HEK293 (cell line): ENCODE measurements around the gene NMRK2.
"Not testable (repeated sequence)": the region's sequence is repeated elsewhere in the genome, so short reads cannot be mapped to it uniquely, and the experiment has no call there.

ENCODE experiments used
- CTCF ChIA-PET: fragments of 350-600 bp; formaldehyde crosslinking; extraction: SDS; loops from one replicate; lab custom pipeline; 2021; ENCODE audit warnings: antibody characterized with exemption; lab: Yijun Ruan, JAX
- POLR2A ChIA-PET: fragments of 300-600 bp; formaldehyde crosslinking; extraction: SDS; loops from one replicate; lab custom pipeline; 2020; ENCODE audit warnings: antibody characterized with exemption, inconsistent platforms; lab: Yijun Ruan, JAX
- H3K27ac ChIP-seq: fragments of 200-500 bp; sonication (Bioruptor generic); 2 replicates; pipeline ENCODE4 v1.5.1; 2014; ENCODE audit warnings: low read depth, low read length, control low read depth, inconsistent platforms; ENCODE audit errors: extremely low read depth
- H3K36me3 ChIP-seq, 2 experiments: fragments of 200-500 bp in 1 of 2; sonication (Bioruptor generic) in 1 of 2; 1 replicate in 1 of 2; 2 replicates in 1 of 2; pipeline ENCODE4 v1.5.1; 2014 to 2017; ENCODE audit warnings: inconsistent platforms in 2 of 2, low read length in 2 of 2; ENCODE audit not compliant: control insufficient read depth in 2 of 2, insufficient read depth in 1 of 2
- H3K4me1 ChIP-seq: fragments of 200-500 bp; sonication (Bioruptor generic); 2 replicates; pipeline ENCODE4 v1.5.1; 2014; ENCODE audit warnings: mild to moderate bottlenecking, low read length, inconsistent platforms; ENCODE audit not compliant: control insufficient read depth, insufficient read depth
- H3K4me3 ChIP-seq: 2 replicates; pipeline ENCODE4 v1.5.1; 2011; ENCODE audit warnings: low read depth, mild to moderate bottlenecking, control low read depth, low read length, moderate library complexity
- H3K9me3 ChIP-seq: fragments of 200-500 bp; sonication (Bioruptor generic); 2 replicates; pipeline ENCODE4 v1.5.1; 2014; ENCODE audit warnings: low read depth, low read length, inconsistent platforms; ENCODE audit not compliant: control insufficient read depth, insufficient read depth
- FEZF1 ChIP-seq: fragments of 450-650 bp; formaldehyde crosslinking; IDR thresholded peaks from 2 replicates; pipeline ENCODE4 v1.5.1; 2016; ENCODE audit warnings: missing biosample characterization, missing genetic modification characterization
- GLIS1 ChIP-seq: fragments of 450-650 bp; formaldehyde crosslinking; IDR thresholded peaks from 2 replicates; pipeline ENCODE4 v1.5.1; 2016; ENCODE audit warnings: missing biosample characterization, missing genetic modification characterization
- MEIS1 ChIP-seq: sonication (generic); formaldehyde crosslinking; IDR thresholded peaks from 2 replicates; pipeline ENCODE4 v1.8.1; 2022; ENCODE audit warnings: missing genetic modification reagents, mild to moderate bottlenecking, borderline replicate concordance
- SP3 ChIP-seq: fragments of 450-650 bp; formaldehyde crosslinking; IDR thresholded peaks from 2 replicates; pipeline ENCODE4 v1.5.1; 2016; ENCODE audit warnings: missing biosample characterization, missing genetic modification characterization
- ZIC2 ChIP-seq: fragments of 450-650 bp; formaldehyde crosslinking; IDR thresholded peaks from 2 replicates; pipeline ENCODE4 v1.5.1; 2016; ENCODE audit warnings: missing biosample characterization, missing genetic modification characterization
- ZNF121 ChIP-seq: fragments of 450-650 bp; formaldehyde crosslinking; IDR thresholded peaks from 2 replicates; pipeline ENCODE4 v1.5.1; 2016; ENCODE audit warnings: missing biosample characterization, missing genetic modification characterization
- ZNF146 ChIP-seq: fragments of 450-650 bp; formaldehyde crosslinking; IDR thresholded peaks from 2 replicates; pipeline ENCODE4 v1.5.1; 2016; ENCODE audit warnings: missing biosample characterization, missing genetic modification characterization
- ZNF211 ChIP-seq: fragments of 450-650 bp; formaldehyde crosslinking; IDR thresholded peaks from 2 replicates; pipeline ENCODE4 v1.5.1; 2016; ENCODE audit warnings: low read depth, missing biosample characterization, missing genetic modification characterization
- ZNF221 ChIP-seq: fragments of 450-650 bp; formaldehyde crosslinking; IDR thresholded peaks from 2 replicates; pipeline ENCODE4 v1.5.1; 2017; ENCODE audit warnings: missing biosample characterization, missing genetic modification characterization, borderline replicate concordance
- ZNF23 ChIP-seq: fragments of 450-650 bp; formaldehyde crosslinking; IDR thresholded peaks from 2 replicates; pipeline ENCODE4 v1.5.1; 2016; ENCODE audit warnings: missing biosample characterization, missing genetic modification characterization, borderline replicate concordance
- ZNF292 ChIP-seq: fragments of 450-650 bp; formaldehyde crosslinking; IDR thresholded peaks from 2 replicates; pipeline ENCODE4 v1.5.1; 2016; ENCODE audit warnings: low read depth, missing biosample characterization, missing genetic modification characterization, borderline replicate concordance
- ZNF449 ChIP-seq: fragments of 450-650 bp; formaldehyde crosslinking; IDR thresholded peaks from 2 replicates; pipeline ENCODE4 v1.5.1; 2017; ENCODE audit warnings: missing biosample characterization, mild to moderate bottlenecking, missing genetic modification characterization, moderate library complexity
- ZNF501 ChIP-seq: fragments of 450-650 bp; formaldehyde crosslinking; IDR thresholded peaks from 2 replicates; pipeline ENCODE4 v1.5.1; 2016; ENCODE audit warnings: missing biosample characterization, missing genetic modification characterization
- ZNF658 ChIP-seq: fragments of 450-650 bp; formaldehyde crosslinking; IDR thresholded peaks from 2 replicates; pipeline ENCODE4; 2016; ENCODE audit warnings: missing biosample characterization, missing genetic modification characterization
- TF ChIP-seq, protein P1 (sequence below): fragments of 450-650 bp; formaldehyde crosslinking; IDR thresholded peaks from 2 replicates; pipeline ENCODE4 v1.5.1; 2017; ENCODE audit warnings: missing biosample characterization, missing genetic modification characterization
- TF ChIP-seq, protein P2 (sequence below): fragments of 450-650 bp; formaldehyde crosslinking; IDR thresholded peaks from 2 replicates; pipeline ENCODE4; 2016; ENCODE audit warnings: missing biosample characterization, missing genetic modification characterization

NMRK2 gene

GRCh38 chr19:3890591-3890990, 42.3 kb upstream of the NMRK2 start:
- no peak overlapping the region for H3K4me3 ChIP-seq
- no peak overlapping the region for H3K27ac ChIP-seq
- ChIA-PET CTCF (interaction anchor here (0.5 to 0.7 kb wide), 2 partner anchors 44 to 511 kb away, joined by 3 to 4 read pairs; no protein-coding TSS in a partner anchor), POLR2A (interaction anchor here (0.6 kb wide), 1 partner anchor 1023 kb away, joined by 9 read pairs; no protein-coding TSS in a partner anchor)
- no peaks in the 10 kb centered on the region for H3K9me3 ChIP-seq
- no peaks in the 10 kb centered on the region; a peak in 1 of 3 replicates for H3K36me3 ChIP-seq
- TF ChIP-seq MEIS1 (CRISPR knock-in tag) (no peak), ZNF146 (tag by site-specific recombination) (no peak), SP3 (tag by site-specific recombination) (no peak), ZNF292 (tag by site-specific recombination) (no peak), ZNF449 (tag by site-specific recombination) (no peak)
- H3K4me1 ChIP-seq: no peaks in the 10 kb centered on the region

GRCh38 chr19:3893509-3894179, 39.2 kb upstream of the NMRK2 start:
- no peaks in the 10 kb centered on the region for H3K9me3 ChIP-seq
- CTCF ChIA-PET: no interaction called here
- H3K36me3 ChIP-seq: no peaks in the 10 kb centered on the region; a peak in 1 of 3 replicates
- POLR2A ChIA-PET: no interaction called here
- TF ChIP-seq ZNF211 (tag by site-specific recombination) (no peak), GLIS1 (tag by site-specific recombination) (0 out of 2 replicates have a peak, but pooled peaks have one; percentile 17), ZIC2 (tag by site-specific recombination) (peak; percentile 81), ZNF23 (tag by site-specific recombination) (no peak), FEZF1 (tag by site-specific recombination) (no peak)
- TF ChIP-seq, protein P1, sequence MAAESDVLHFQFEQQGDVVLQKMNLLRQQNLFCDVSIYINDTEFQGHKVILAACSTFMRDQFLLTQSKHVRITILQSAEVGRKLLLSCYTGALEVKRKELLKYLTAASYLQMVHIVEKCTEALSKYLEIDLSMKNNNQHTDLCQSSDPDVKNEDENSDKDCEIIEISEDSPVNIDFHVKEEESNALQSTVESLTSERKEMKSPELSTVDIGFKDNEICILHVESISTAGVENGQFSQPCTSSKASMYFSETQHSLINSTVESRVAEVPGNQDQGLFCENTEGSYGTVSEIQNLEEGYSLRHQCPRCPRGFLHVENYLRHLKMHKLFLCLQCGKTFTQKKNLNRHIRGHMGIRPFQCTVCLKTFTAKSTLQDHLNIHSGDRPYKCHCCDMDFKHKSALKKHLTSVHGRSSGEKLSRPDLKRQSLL (tag by site-specific recombination): peak; percentile 54; the same call in 1 of the 2 replicates
- no peaks in the 10 kb centered on the region for H3K4me1 ChIP-seq
- H3K4me3 ChIP-seq: no peak overlapping the region
- no peak overlapping the region for H3K27ac ChIP-seq

- CTCF ChIA-PET, H3K36me3 ChIP-seq, POLR2A ChIA-PET: not testable (repeated sequence)
Observed at GRCh38 chr19:3894959-3895358, 37.9 kb upstream of the NMRK2 start.

GRCh38 chr19:3895788-3896187, 37.1 kb upstream of the NMRK2 start:
- ChIA-PET POLR2A (no interaction called here), CTCF (no interaction called here)
- no peak overlapping the region for H3K27ac ChIP-seq
- H3K4me1 ChIP-seq: no peaks in the 10 kb centered on the region
- no peaks in the 10 kb centered on the region; a peak in 1 of 3 replicates for H3K36me3 ChIP-seq
- TF ChIP-seq ZNF658 (tag by site-specific recombination) (no peak), ZNF501 (tag by site-specific recombination) (no peak), ZNF221 (tag by site-specific recombination) (no peak), ZNF121 (peak; percentile 90)
- TF ChIP-seq, protein P2, sequence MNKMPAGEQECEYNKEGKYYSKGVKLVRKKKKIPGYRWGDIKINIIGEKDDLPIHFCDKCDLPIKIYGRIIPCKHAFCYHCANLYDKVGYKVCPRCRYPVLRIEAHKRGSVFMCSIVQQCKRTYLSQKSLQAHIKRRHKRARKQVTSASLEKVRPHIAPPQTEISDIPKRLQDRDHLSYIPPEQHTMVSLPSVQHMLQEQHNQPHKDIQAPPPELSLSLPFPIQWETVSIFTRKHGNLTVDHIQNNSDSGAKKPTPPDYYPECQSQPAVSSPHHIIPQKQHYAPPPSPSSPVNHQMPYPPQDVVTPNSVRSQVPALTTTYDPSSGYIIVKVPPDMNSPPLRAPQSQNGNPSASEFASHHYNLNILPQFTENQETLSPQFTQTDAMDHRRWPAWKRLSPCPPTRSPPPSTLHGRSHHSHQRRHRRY (tag by site-specific recombination): no peak
- no peaks in the 10 kb centered on the region for H3K9me3 ChIP-seq
- no peak overlapping the region for H3K4me3 ChIP-seq

More at GRCh38 chr19:3894959-3895358, 37.9 kb upstream of the NMRK2 start:
- H3K9me3 ChIP-seq, H3K4me3 ChIP-seq, H3K4me1 ChIP-seq, H3K27ac ChIP-seq: not testable (repeated sequence)
